Neural cell (in vitro differentiated cells): ENCODE results near the gene CRADD. TPM values are rescaled to one million over a fixed set of nuclear protein-coding genes. Genes with fewer than 3 reads are reported as not detected.

ENCODE experiments used
- H2AFZ ChIP-seq: fragments of 200-600, 300-800 bp; sonication (generic), shearing (Covaris generic); 2 replicates; pipeline ENCODE4 v1.6.0; 2014; ENCODE audit warnings: low read depth, mild to moderate bottlenecking, antibody characterized with exemption, low read length, moderate library complexity
- H3F3A ChIP-seq: fragments of 200-600 bp; shearing (Covaris generic); 2 replicates; pipeline ENCODE4 v1.6.1; 2016; ENCODE audit warnings: mild to moderate bottlenecking, moderate library complexity, mixed read lengths, antibody characterized with exemption, low read length; ENCODE audit not compliant: insufficient read depth, poor library complexity, severe bottlenecking
- H3K27ac ChIP-seq: fragments of 200-600, 300-800 bp; sonication (generic), shearing (Covaris generic); 2 replicates; pipeline ENCODE4 v1.5.1; 2014; ENCODE audit warnings: mild to moderate bottlenecking, low read length, moderate library complexity
- H3K27me3 ChIP-seq: fragments of 300-800, 200-600 bp; sonication (generic), shearing (Covaris generic); 2 replicates; pipeline ENCODE4 v1.6.0; 2014; ENCODE audit warnings: mild to moderate bottlenecking, low read depth, low read length, moderate library complexity; ENCODE audit not compliant: insufficient read depth
- H3K36me3 ChIP-seq: fragments of 300-800, 200-600 bp; sonication (generic), shearing (Covaris generic); 2 replicates; pipeline ENCODE4 v1.5.1; 2014; ENCODE audit warnings: mild to moderate bottlenecking, antibody characterized with exemption, low read length, moderate library complexity; ENCODE audit not compliant: insufficient read depth
- H3K4me2 ChIP-seq: fragments of 300-800, 200-600 bp; sonication (generic), shearing (Covaris generic); 2 replicates; pipeline ENCODE4 v1.6.0; 2014; ENCODE audit warnings: mild to moderate bottlenecking, low read length
- H3K4me3 ChIP-seq: fragments of 300-800, 200-600 bp; sonication (generic), shearing (Covaris generic); 2 replicates; pipeline ENCODE4 v1.5.1; 2014; ENCODE audit warnings: mild to moderate bottlenecking, low read length, moderate library complexity
- H3K79me2 ChIP-seq: fragments of 200-600 bp; shearing (Covaris generic); replicated peaks from 2 replicates; pipeline ENCODE4 v1.6.0; 2014; ENCODE audit warnings: mild to moderate bottlenecking, low read length, moderate library complexity; ENCODE audit not compliant: insufficient read depth
- H3K9ac ChIP-seq: fragments of 300-800, 200-600 bp; sonication (generic), shearing (Covaris generic); 2 replicates; pipeline ENCODE4 v1.6.1; 2016; ENCODE audit warnings: mild to moderate bottlenecking, low read length, mixed read lengths
- H3K9me2 ChIP-seq: fragments of 200-600 bp; shearing (Covaris generic); 2 replicates; pipeline ENCODE4 v1.6.1; 2016; ENCODE audit warnings: mild to moderate bottlenecking, low read length, mixed read lengths; ENCODE audit not compliant: insufficient read depth
- H3K9me3 ChIP-seq: fragments of 200-600, 300-800 bp; sonication (generic), shearing (Covaris generic); 2 replicates; pipeline ENCODE4 v1.6.1; 2016; ENCODE audit warnings: mild to moderate bottlenecking, mixed run types, low read length, moderate library complexity, mixed read lengths
- H4K20me1 ChIP-seq: fragments of 200-600 bp; shearing (Covaris generic); 2 replicates; pipeline ENCODE4 v1.6.1; 2016; ENCODE audit warnings: mild to moderate bottlenecking, mixed run types; ENCODE audit not compliant: insufficient read depth
- EP300 ChIP-seq: fragments of 450-650 bp; conservative IDR thresholded peaks from 2 replicates; pipeline ENCODE4 v1.6.1; 2014; ENCODE audit warnings: antibody characterized with exemption, mild to moderate bottlenecking, moderate library complexity; ENCODE audit not compliant: poor library complexity, severe bottlenecking
- EZH2 ChIP-seq: fragments of 200-600, 300-800 bp; shearing (Covaris generic), sonication (generic); IDR thresholded peaks from 2 replicates; pipeline ENCODE4 v1.6.1; 2014; ENCODE audit warnings: antibody characterized with exemption, low read length, borderline replicate concordance, mild to moderate bottlenecking; ENCODE audit not compliant: insufficient read depth, poor library complexity, severe bottlenecking
- MXI1 ChIP-seq: fragments of 450-650 bp; conservative IDR thresholded peaks from 2 replicates; pipeline ENCODE4 v1.6.1; 2014; ENCODE audit warnings: antibody characterized with exemption, mild to moderate bottlenecking; ENCODE audit not compliant: poor library complexity, severe bottlenecking
- POLR2AphosphoS5 ChIP-seq: IDR thresholded peaks from 2 replicates; pipeline ENCODE4 v1.6.1; 2012
- RAD21 ChIP-seq: fragments of 450-650 bp; conservative IDR thresholded peaks from 2 replicates; pipeline ENCODE4 v1.6.1; 2014; ENCODE audit warnings: antibody characterized with exemption, mild to moderate bottlenecking, moderate library complexity
- SMC3 ChIP-seq: fragments of 450-650 bp; conservative IDR thresholded peaks from 2 replicates; pipeline ENCODE4 v1.6.1; 2014; ENCODE audit warnings: antibody characterized with exemption, mild to moderate bottlenecking, moderate library complexity; ENCODE audit not compliant: poor library complexity
- TAF1 ChIP-seq: IDR thresholded peaks from 2 replicates; pipeline ENCODE4 v1.6.1; 2012; ENCODE audit warnings: low read depth
- polyA plus RNA-seq: library from polyadenylated mRNA; depleted of rRNA; stranded (reverse); fragments of >200 nt; gene quantifications from 2 replicates; pipeline ENCODE4 v1.2.3, GENCODE V29; 2014
- TF ChIP-seq, protein P1 (sequence below): IDR thresholded peaks from 2 replicates; pipeline ENCODE4 v1.6.1; 2012; ENCODE audit warnings: borderline replicate concordance
- TF ChIP-seq, protein P2 (sequence below): fragments of 450-650 bp; IDR thresholded peaks from 2 replicates; pipeline ENCODE4 v1.5.1; 2014; ENCODE audit warnings: antibody characterized with exemption, mild to moderate bottlenecking, moderate library complexity; ENCODE audit not compliant: poor library complexity, severe bottlenecking

CRADD gene
- polyA plus RNA-seq, 1 donor from 2014 or later = 23.5 TPM

DNA sequence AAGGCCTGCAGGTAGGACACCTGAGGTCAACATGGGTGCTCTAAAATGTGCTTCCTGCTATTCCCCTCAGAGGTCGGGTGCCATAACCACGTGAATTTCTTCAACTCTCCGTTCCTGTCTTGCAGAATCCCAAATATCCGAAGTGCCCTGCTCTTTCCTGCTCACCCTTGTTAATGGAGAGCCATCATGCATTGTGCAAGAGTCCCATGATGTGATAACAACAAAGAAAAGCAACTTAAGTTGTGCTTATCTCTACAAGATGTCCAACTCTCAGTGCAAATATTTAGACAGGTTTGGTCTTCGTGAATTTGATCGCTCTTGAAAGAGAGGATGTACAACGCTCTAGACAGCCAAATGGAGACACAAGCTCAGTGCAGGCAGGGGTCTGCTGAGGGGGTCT lies 260.6 kb downstream of the CRADD start:
- Histone ChIP-seq H3K9me3 (no peaks in the 10 kb centered on the region), H3K36me3 (no peaks in the 10 kb centered on the region), H4K20me1 (no peaks in the 10 kb centered on the region), H3F3A (no peaks in the 10 kb centered on the region), H3K27me3 (no peaks in the 10 kb centered on the region), H2AFZ (no peak overlapping the region), H3K9me2 (no peaks in the 10 kb centered on the region), H3K27ac (no peak overlapping the region), H3K4me2 (no peak overlapping the region), H3K4me3 (no peak overlapping the region), H3K79me2 (no peaks in the 10 kb centered on the region), H3K9ac (no peak overlapping the region)
- TF ChIP-seq EZH2 (no peak), MXI1 (no peak), POLR2AphosphoS5 (no peak), SMC3 (no peak), TAF1 (no peak), RAD21 (no peak), EP300 (no peak)
- TF ChIP-seq, protein P1, sequence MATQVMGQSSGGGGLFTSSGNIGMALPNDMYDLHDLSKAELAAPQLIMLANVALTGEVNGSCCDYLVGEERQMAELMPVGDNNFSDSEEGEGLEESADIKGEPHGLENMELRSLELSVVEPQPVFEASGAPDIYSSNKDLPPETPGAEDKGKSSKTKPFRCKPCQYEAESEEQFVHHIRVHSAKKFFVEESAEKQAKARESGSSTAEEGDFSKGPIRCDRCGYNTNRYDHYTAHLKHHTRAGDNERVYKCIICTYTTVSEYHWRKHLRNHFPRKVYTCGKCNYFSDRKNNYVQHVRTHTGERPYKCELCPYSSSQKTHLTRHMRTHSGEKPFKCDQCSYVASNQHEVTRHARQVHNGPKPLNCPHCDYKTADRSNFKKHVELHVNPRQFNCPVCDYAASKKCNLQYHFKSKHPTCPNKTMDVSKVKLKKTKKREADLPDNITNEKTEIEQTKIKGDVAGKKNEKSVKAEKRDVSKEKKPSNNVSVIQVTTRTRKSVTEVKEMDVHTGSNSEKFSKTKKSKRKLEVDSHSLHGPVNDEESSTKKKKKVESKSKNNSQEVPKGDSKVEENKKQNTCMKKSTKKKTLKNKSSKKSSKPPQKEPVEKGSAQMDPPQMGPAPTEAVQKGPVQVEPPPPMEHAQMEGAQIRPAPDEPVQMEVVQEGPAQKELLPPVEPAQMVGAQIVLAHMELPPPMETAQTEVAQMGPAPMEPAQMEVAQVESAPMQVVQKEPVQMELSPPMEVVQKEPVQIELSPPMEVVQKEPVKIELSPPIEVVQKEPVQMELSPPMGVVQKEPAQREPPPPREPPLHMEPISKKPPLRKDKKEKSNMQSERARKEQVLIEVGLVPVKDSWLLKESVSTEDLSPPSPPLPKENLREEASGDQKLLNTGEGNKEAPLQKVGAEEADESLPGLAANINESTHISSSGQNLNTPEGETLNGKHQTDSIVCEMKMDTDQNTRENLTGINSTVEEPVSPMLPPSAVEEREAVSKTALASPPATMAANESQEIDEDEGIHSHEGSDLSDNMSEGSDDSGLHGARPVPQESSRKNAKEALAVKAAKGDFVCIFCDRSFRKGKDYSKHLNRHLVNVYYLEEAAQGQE = no peak
- TF ChIP-seq, protein P2, sequence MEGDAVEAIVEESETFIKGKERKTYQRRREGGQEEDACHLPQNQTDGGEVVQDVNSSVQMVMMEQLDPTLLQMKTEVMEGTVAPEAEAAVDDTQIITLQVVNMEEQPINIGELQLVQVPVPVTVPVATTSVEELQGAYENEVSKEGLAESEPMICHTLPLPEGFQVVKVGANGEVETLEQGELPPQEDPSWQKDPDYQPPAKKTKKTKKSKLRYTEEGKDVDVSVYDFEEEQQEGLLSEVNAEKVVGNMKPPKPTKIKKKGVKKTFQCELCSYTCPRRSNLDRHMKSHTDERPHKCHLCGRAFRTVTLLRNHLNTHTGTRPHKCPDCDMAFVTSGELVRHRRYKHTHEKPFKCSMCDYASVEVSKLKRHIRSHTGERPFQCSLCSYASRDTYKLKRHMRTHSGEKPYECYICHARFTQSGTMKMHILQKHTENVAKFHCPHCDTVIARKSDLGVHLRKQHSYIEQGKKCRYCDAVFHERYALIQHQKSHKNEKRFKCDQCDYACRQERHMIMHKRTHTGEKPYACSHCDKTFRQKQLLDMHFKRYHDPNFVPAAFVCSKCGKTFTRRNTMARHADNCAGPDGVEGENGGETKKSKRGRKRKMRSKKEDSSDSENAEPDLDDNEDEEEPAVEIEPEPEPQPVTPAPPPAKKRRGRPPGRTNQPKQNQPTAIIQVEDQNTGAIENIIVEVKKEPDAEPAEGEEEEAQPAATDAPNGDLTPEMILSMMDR = no peak

DNA sequence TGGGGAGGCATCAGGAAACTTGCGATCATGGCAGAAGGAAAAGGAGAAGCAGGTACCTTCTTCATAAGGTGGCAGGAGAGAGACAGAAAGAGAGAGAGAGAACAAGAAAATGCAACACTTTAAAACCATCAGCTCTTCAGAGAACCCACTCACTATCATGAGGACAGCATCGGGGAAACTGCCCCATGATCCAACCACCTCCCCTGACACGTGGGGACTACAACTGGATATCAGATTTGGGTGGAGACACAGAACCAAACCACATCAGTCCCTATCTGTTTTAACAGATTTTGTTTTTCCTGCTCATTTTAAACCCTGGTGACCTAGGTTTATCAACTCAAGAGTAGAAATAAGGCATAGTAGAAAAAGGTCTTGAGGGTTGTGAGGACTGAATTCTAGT lies 261.1 kb downstream of the CRADD start:
- no peaks in the 10 kb centered on the region for H4K20me1 ChIP-seq
- H3K27ac ChIP-seq = no peak overlapping the region
- TF ChIP-seq EP300 (no peak), RAD21 (no peak), SMC3 (no peak), POLR2AphosphoS5 (no peak), MXI1 (no peak), TAF1 (no peak), EZH2 (no peak)
- TF ChIP-seq, protein P2 = no peak
- TF ChIP-seq, protein P1 = no peak
- no peaks in the 10 kb centered on the region for H3K27me3 ChIP-seq
- H3K9me3 ChIP-seq = no peaks in the 10 kb centered on the region
- H3F3A ChIP-seq = no peaks in the 10 kb centered on the region
- H3K9me2 ChIP-seq = no peaks in the 10 kb centered on the region
- no peaks in the 10 kb centered on the region for H3K79me2 ChIP-seq
- H3K4me3 ChIP-seq = no peak overlapping the region
- no peak overlapping the region for H3K4me2 ChIP-seq
- H3K9ac ChIP-seq = no peak overlapping the region
- H3K36me3 ChIP-seq = no peaks in the 10 kb centered on the region
- no peak overlapping the region for H2AFZ ChIP-seq
